ENCODE results near the gene LDHB.
"Not testable (repeated sequence)": the region's sequence is repeated elsewhere in the genome, so short reads cannot be mapped to it uniquely, and the experiment has no call there.

The LDHB gene

DNA sequence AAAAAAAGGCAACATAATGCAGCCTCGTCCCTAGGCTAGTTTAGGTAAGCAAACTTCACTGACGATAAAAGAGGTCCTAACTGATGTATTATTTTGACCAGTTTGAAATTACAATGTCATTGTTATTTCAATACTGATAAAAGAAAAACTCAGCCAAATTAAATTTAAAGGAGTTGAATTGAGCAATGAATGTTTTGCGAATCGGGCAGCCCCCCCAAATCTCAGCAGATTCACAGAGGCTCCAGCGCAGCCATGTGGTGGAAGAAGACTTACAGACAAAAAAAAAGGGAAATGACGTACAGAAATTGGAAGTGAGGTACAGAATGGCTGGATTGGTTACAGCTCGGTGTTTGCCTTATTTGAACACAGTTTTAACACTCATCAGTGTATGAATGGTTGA, 8.2 kb upstream of the LDHB start:
- no peak overlapping the region for H3K4me3 ChIP-seq (ENCODE audit: severe bottlenecking)
- no peaks in the 10 kb centered on the region for H3K27me3 ChIP-seq (ENCODE audit: insufficient read depth, poor library complexity, severe bottlenecking)
- DNase-seq (ENCODE audit: low spot score) = no peak
- TF ChIP-seq, protein P1, sequence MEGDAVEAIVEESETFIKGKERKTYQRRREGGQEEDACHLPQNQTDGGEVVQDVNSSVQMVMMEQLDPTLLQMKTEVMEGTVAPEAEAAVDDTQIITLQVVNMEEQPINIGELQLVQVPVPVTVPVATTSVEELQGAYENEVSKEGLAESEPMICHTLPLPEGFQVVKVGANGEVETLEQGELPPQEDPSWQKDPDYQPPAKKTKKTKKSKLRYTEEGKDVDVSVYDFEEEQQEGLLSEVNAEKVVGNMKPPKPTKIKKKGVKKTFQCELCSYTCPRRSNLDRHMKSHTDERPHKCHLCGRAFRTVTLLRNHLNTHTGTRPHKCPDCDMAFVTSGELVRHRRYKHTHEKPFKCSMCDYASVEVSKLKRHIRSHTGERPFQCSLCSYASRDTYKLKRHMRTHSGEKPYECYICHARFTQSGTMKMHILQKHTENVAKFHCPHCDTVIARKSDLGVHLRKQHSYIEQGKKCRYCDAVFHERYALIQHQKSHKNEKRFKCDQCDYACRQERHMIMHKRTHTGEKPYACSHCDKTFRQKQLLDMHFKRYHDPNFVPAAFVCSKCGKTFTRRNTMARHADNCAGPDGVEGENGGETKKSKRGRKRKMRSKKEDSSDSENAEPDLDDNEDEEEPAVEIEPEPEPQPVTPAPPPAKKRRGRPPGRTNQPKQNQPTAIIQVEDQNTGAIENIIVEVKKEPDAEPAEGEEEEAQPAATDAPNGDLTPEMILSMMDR (IDR thresholded peaks at IDR 0.05; ENCODE audit: poor library complexity, severe bottlenecking) = no peak
- no peak for ATAC-seq (ENCODE audit: low read depth)
- H3K4me1 ChIP-seq (ENCODE audit: insufficient read depth, poor library complexity, severe bottlenecking) = no peaks in the 10 kb centered on the region
- no peak overlapping the region for H3K27ac ChIP-seq (ENCODE audit: poor library complexity, severe bottlenecking)
- no peaks in the 10 kb centered on the region for H3K36me3 ChIP-seq (ENCODE audit: low read depth)
- no peaks in the 10 kb centered on the region for H3K9me3 ChIP-seq (ENCODE audit: severe bottlenecking)

DNA sequence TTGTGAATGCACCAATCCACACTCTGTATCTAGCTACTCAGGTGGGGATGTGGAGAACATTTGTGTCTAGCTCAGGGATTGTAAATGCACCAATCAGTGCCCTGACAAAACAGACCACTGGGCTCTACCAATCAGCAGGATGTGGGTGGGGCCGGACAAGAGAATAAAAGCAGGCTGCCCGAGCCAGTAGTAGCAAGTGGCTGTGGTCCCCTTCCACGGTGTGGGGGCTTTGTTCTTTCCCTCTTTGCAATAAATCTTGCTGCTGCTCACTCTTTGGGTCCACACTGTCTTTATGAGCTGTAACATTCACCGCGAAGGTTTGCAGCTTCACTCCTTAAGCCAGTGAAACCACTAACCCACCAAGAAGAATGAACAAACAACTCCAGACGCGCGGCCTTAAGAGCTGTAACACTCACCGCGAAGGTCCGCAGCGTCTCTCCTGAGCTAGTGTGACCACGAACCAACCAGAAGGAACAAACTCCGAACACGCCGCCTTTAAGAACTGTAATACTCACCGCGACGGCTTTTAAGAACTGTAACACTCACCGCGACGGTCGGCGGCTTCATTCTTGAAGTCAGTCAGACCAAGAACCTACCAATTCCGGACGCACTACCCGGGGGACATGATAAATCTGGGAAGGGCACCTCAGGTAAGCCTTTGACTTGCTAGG, 4.6 kb upstream of the LDHB start:
- no peak overlapping the region for H3K4me3 ChIP-seq (ENCODE audit: severe bottlenecking)

DNA sequence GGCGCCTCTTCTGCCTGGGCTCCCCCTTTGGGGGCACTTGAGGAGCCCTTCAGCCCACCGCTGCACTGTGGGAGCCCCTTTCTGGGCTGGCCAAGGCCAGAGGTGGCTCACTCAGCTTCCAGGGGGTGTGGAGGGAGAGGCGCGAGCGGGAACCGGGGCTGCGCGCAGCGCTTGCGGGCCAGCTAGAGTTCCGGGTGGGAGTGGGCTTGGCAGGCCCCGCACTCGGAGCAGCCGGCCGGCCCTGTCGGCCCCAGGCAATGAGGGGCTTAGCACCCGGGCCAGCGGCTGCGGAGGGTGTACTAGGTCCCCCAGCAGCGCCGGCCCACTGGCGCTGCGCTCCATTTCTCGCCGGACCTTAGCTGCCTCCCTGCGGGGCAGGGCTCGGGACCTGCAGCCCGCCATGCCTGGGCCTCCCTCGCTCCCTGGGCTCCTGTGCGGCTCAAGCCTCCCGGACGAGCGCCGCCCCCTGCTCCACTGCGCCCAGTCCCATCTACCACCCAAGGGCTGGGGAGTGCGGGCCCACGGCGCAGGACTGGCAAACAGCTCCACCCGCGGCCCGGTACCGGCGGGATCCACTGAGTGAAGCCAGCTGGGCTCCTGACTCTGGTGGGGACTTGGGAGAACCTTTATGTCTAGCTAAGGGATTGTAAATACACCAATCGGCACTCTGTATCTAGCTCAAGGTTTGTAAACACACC, 3.9 kb upstream of the LDHB start:
- not testable (repeated sequence) for H3K27me3 ChIP-seq (ENCODE audit: insufficient read depth, poor library complexity, severe bottlenecking); H3K4me1 ChIP-seq (ENCODE audit: insufficient read depth, poor library complexity, severe bottlenecking); H3K9me3 ChIP-seq (ENCODE audit: severe bottlenecking); DNase-seq (ENCODE audit: low spot score); H3K36me3 ChIP-seq (ENCODE audit: low read depth); H3K27ac ChIP-seq (ENCODE audit: poor library complexity, severe bottlenecking); ATAC-seq (ENCODE audit: low read depth); H3K4me3 ChIP-seq (ENCODE audit: severe bottlenecking)

More for the DNA sequence above, 4.6 kb upstream of the LDHB start:
- Histone ChIP-seq H3K9me3 (ENCODE audit: severe bottlenecking) (no peaks in the 10 kb centered on the region), H3K27me3 (ENCODE audit: insufficient read depth, poor library complexity, severe bottlenecking) (no peaks in the 10 kb centered on the region), H3K4me1 (ENCODE audit: insufficient read depth, poor library complexity, severe bottlenecking) (no peaks in the 10 kb centered on the region), H3K27ac (ENCODE audit: poor library complexity, severe bottlenecking) (no peak overlapping the region), H3K36me3 (ENCODE audit: low read depth) (no peaks in the 10 kb centered on the region)
- TF ChIP-seq, protein P1 (IDR thresholded peaks at IDR 0.05; ENCODE audit: poor library complexity, severe bottlenecking) = no peak
- no peak for ATAC-seq (ENCODE audit: low read depth)
- no peak for DNase-seq (ENCODE audit: low spot score)

DNA sequence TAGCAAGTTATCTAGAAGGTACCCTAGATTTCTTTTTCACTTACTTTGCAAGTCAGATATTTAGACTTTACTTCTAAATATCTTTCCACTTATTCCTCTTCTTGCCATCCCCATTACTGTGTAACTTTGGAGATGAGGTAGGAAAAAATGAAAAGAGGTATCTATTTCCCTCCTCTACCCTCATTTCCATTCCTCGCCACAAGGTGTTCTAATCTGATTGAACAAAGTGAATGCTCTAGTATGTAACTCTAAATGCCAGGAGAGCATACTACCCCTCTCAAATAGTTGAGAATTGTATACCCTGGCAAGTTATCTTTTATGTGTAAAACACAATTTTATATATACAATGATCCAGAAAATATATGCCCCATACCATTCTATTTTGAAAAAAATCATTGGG, 1.7 kb upstream of the LDHB start:
- Histone ChIP-seq H3K4me1 (ENCODE audit: insufficient read depth, poor library complexity, severe bottlenecking) (no peaks in the 10 kb centered on the region), H3K27me3 (ENCODE audit: insufficient read depth, poor library complexity, severe bottlenecking) (no peaks in the 10 kb centered on the region), H3K4me3 (ENCODE audit: severe bottlenecking) (no peak overlapping the region), H3K9me3 (ENCODE audit: severe bottlenecking) (no peaks in the 10 kb centered on the region), H3K27ac (ENCODE audit: poor library complexity, severe bottlenecking) (no peak overlapping the region), H3K36me3 (ENCODE audit: low read depth) (peaks cover 17% of the 10 kb centered on the region)
- ATAC-seq (ENCODE audit: low read depth) (no peak), DNase-seq (ENCODE audit: low spot score) (no peak)
- TF ChIP-seq, protein P1 (IDR thresholded peaks at IDR 0.05; ENCODE audit: poor library complexity, severe bottlenecking) = no peak

DNA sequence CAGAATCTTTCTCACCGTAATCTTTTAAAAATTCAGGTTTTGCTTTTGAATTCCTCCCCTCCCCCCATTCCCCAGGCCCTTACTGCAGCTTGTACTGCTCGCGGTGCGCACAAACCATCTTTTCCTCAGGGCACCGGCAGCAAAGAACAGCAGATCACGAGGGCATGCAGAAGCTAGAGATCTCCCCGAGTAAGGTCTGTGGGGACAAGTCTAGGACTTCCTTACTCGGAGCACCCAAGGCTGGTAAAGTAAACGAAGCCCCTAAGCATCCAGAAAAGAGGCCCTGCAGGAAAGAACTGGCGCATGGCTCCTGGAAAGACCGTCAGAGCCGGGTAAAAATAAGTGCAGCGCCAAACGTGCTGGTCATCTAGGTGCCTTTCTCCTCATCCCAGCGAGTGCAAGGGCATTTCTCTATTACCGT, 727 bp downstream of the LDHB start:
- Histone ChIP-seq H3K27ac (ENCODE audit: poor library complexity, severe bottlenecking) (peak overlapping the region; percentile 60), H3K4me3 (ENCODE audit: severe bottlenecking) (peak overlapping the region; percentile 87), H3K27me3 (ENCODE audit: insufficient read depth, poor library complexity, severe bottlenecking) (no peaks in the 10 kb centered on the region), H3K4me1 (ENCODE audit: insufficient read depth, poor library complexity, severe bottlenecking) (no peaks in the 10 kb centered on the region), H3K9me3 (ENCODE audit: severe bottlenecking) (no peaks in the 10 kb centered on the region), H3K36me3 (ENCODE audit: low read depth) (peaks cover 41% of the 10 kb centered on the region)
- ATAC-seq (ENCODE audit: low read depth) = 0 out of 3 replicates have a peak, but pooled peaks have one; percentile 35
- TF ChIP-seq, protein P1 (IDR thresholded peaks at IDR 0.05; ENCODE audit: poor library complexity, severe bottlenecking) = no peak
- no peak for DNase-seq (ENCODE audit: low spot score)

Measured in RWPE2 (cell line).